ENCODE results near the gene NXPE2. TPM values are rescaled to one million over a fixed set of nuclear protein-coding genes. Genes with fewer than 3 reads are reported as not detected.

Gene NXPE2
- total RNA-seq, 1 donor from 2014 or later = 0.33 TPM

GRCh38 chr11:114683007-114683406 is 4.7 kb downstream of the NXPE2 start:
- H3K4me1 Mint-ChIP-seq (ENCODE audit: unreplicated experiment) = no peaks in the 10 kb centered on the region
- peaks cover 9% of the 10 kb centered on the region for H3K36me3 Mint-ChIP-seq (ENCODE audit: low read depth, unreplicated experiment)
- no peak for TF ChIP-seq CTCF (IDR thresholded peaks at IDR 0.05; ENCODE audit: unreplicated experiment)
- DNase-seq (ENCODE audit: low spot score) = no peak
- no peak overlapping the region for H3K4me3 Mint-ChIP-seq (ENCODE audit: unreplicated experiment)
- H3K9me3 Mint-ChIP-seq (ENCODE audit: unreplicated experiment) = peaks cover 8% of the 10 kb centered on the region
- H3K27ac Mint-ChIP-seq (ENCODE audit: unreplicated experiment) = no peak overlapping the region
- H3K27me3 Mint-ChIP-seq (ENCODE audit: unreplicated experiment) = peaks cover 1% of the 10 kb centered on the region

- TF ChIP-seq CTCF (IDR thresholded peaks at IDR 0.05; ENCODE audit: unreplicated experiment) = no peak
Observed at GRCh38 chr11:114684636-114685035, 6.3 kb downstream of the NXPE2 start.

GRCh38 chr11:114685097-114685496 is 6.8 kb downstream of the NXPE2 start:
- Mint-ChIP-seq H3K27ac (ENCODE audit: unreplicated experiment) (no peak overlapping the region), H3K9me3 (ENCODE audit: unreplicated experiment) (peaks cover 4% of the 10 kb centered on the region), H3K27me3 (ENCODE audit: unreplicated experiment) (no peaks in the 10 kb centered on the region), H3K36me3 (ENCODE audit: low read depth, unreplicated experiment) (peaks cover 9% of the 10 kb centered on the region), H3K4me3 (ENCODE audit: unreplicated experiment) (no peak overlapping the region), H3K4me1 (ENCODE audit: unreplicated experiment) (no peaks in the 10 kb centered on the region)
- no peak for DNase-seq (ENCODE audit: low spot score)
- TF ChIP-seq CTCF (IDR thresholded peaks at IDR 0.05; ENCODE audit: unreplicated experiment) = no peak

More at GRCh38 chr11:114684636-114685035, 6.3 kb downstream of the NXPE2 start:
- peaks cover 4% of the 10 kb centered on the region for H3K9me3 Mint-ChIP-seq (ENCODE audit: unreplicated experiment)
- no peaks in the 10 kb centered on the region for H3K27me3 Mint-ChIP-seq (ENCODE audit: unreplicated experiment)
- H3K4me1 Mint-ChIP-seq (ENCODE audit: unreplicated experiment) = no peaks in the 10 kb centered on the region
- H3K36me3 Mint-ChIP-seq (ENCODE audit: low read depth, unreplicated experiment) = peaks cover 9% of the 10 kb centered on the region
- H3K27ac Mint-ChIP-seq (ENCODE audit: unreplicated experiment) = no peak overlapping the region
- no peak for DNase-seq (ENCODE audit: low spot score)
- H3K4me3 Mint-ChIP-seq (ENCODE audit: unreplicated experiment) = no peak overlapping the region

- no peaks in the 10 kb centered on the region for H3K36me3 Mint-ChIP-seq (ENCODE audit: low read depth, unreplicated experiment)
- no peaks in the 10 kb centered on the region for H3K4me1 Mint-ChIP-seq (ENCODE audit: unreplicated experiment)
- H3K27ac Mint-ChIP-seq (ENCODE audit: unreplicated experiment) = no peak overlapping the region
- H3K9me3 Mint-ChIP-seq (ENCODE audit: unreplicated experiment) = no peaks in the 10 kb centered on the region
- no peak for TF ChIP-seq CTCF (IDR thresholded peaks at IDR 0.05; ENCODE audit: unreplicated experiment)
- no peaks in the 10 kb centered on the region for H3K27me3 Mint-ChIP-seq (ENCODE audit: unreplicated experiment)
- DNase-seq (ENCODE audit: low spot score) = no peak
- no peak overlapping the region for H3K4me3 Mint-ChIP-seq (ENCODE audit: unreplicated experiment)
Observed at GRCh38 chr11:114705280-114706024, 27.1 kb downstream of the NXPE2 start.

GRCh38 chr11:114709960-114710359 is 31.6 kb downstream of the NXPE2 start:
- no peaks in the 10 kb centered on the region for H3K27me3 Mint-ChIP-seq (ENCODE audit: unreplicated experiment)
- no peaks in the 10 kb centered on the region for H3K36me3 Mint-ChIP-seq (ENCODE audit: low read depth, unreplicated experiment)
- no peaks in the 10 kb centered on the region for H3K9me3 Mint-ChIP-seq (ENCODE audit: unreplicated experiment)

More at GRCh38 chr11:114709960-114710359, 31.6 kb downstream of the NXPE2 start:
- no peak for DNase-seq (ENCODE audit: low spot score)
- no peak overlapping the region for H3K4me3 Mint-ChIP-seq (ENCODE audit: unreplicated experiment)
- H3K27ac Mint-ChIP-seq (ENCODE audit: unreplicated experiment) = no peak overlapping the region
- H3K4me1 Mint-ChIP-seq (ENCODE audit: unreplicated experiment) = no peaks in the 10 kb centered on the region
- no peak for TF ChIP-seq CTCF (IDR thresholded peaks at IDR 0.05; ENCODE audit: unreplicated experiment)
